Measurements from ENCODE around the gene CHRND.

- no peak for TF ChIP-seq CTCF (IDR thresholded peaks at IDR 0.05; ENCODE audit: low read depth, low read length)
- TF ChIP-seq EZH2phosphoT487 (IDR thresholded peaks at IDR 0.05; ENCODE audit: low read depth) = no peak
Observed at GRCh38 chr2:232569541-232569940, 43.6 kb downstream of the CHRND start.

All from OCI-LY3 (cell line).